RWPE1 (cell line): ENCODE data around the gene WWOX.

Experiments used
- CTCF ChIA-PET: fragments of 350-600 bp; sonication (Branson Sonifier 250); formaldehyde crosslinking; extraction: SDS; loops from one replicate; lab custom pipeline; 2021; lab: Yijun Ruan, JAX
- POLR2A ChIA-PET: fragments of 400-600 bp; formaldehyde crosslinking; extraction: SDS; loops from one replicate; lab custom pipeline; 2020; ENCODE audit warnings: antibody characterized with exemption; ENCODE audit not compliant: low non-redundant PET; lab: Yijun Ruan, JAX
- DNase-seq: peaks from one replicate; pipeline ENCODE4 v3.0.0; 2012; ENCODE audit warnings: low spot score
- H3K27ac ChIP-seq: fragments of 450-650 bp; 2 replicates; pipeline ENCODE4 v1.5.1; 2017
- TF ChIP-seq, protein P1 (sequence below): fragments of 450-650 bp; conservative IDR thresholded peaks from 2 replicates; pipeline ENCODE4 v1.5.1; 2017; ENCODE audit warnings: low read depth, mild to moderate bottlenecking

Gene WWOX

GRCh38 chr16:78485917-78486257 is 386.4 kb downstream of the WWOX start:
- ChIA-PET CTCF (interaction anchor here (0.9 kb wide), 1 partner anchor 812 kb away, joined by 4 read pairs; no protein-coding TSS in a partner anchor), POLR2A (interaction anchor here (0.5 kb wide), 1 partner anchor 15 kb away, joined by 3 read pairs; no protein-coding TSS in a partner anchor)
- TF ChIP-seq, protein P1, sequence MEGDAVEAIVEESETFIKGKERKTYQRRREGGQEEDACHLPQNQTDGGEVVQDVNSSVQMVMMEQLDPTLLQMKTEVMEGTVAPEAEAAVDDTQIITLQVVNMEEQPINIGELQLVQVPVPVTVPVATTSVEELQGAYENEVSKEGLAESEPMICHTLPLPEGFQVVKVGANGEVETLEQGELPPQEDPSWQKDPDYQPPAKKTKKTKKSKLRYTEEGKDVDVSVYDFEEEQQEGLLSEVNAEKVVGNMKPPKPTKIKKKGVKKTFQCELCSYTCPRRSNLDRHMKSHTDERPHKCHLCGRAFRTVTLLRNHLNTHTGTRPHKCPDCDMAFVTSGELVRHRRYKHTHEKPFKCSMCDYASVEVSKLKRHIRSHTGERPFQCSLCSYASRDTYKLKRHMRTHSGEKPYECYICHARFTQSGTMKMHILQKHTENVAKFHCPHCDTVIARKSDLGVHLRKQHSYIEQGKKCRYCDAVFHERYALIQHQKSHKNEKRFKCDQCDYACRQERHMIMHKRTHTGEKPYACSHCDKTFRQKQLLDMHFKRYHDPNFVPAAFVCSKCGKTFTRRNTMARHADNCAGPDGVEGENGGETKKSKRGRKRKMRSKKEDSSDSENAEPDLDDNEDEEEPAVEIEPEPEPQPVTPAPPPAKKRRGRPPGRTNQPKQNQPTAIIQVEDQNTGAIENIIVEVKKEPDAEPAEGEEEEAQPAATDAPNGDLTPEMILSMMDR: no peak
- H3K27ac ChIP-seq: no peak overlapping the region
- DNase-seq: no peak

- ChIA-PET POLR2A (no interaction called here), CTCF (interaction anchor here (0.6 kb wide), 1 partner anchor 433 kb away, joined by 4 read pairs; no protein-coding TSS in a partner anchor)
- TF ChIP-seq, protein P1: no peak
- DNase-seq: no peak
- H3K27ac ChIP-seq: no peak overlapping the region
Measured at GRCh38 chr16:78487471-78487870, 388.0 kb downstream of the WWOX start.

DNA sequence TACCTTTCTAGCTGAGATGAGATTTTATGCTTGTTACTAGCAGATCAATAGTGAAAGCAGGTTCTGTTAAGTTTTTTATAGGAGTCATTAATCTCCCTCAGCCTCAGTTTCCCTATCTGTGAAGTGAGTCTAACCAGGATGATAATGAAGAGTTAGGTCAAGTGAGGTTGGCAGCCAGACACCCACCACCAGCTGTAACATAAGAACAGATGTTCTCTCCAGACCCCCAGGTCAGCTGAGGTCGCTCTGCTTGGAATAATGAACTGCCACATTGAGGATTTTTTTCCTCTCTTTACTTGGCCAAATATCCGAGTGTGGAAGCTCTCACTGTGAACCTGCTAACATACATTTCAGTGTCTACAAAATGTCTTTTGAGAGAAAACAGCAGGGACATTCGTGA is 389.6 kb downstream of the WWOX start:
- DNase-seq: no peak
- ChIA-PET POLR2A (no interaction called here), CTCF (interaction anchor here (0.6 to 1.0 kb wide), 2 partner anchors 11 to 267 kb away, joined by 3 to 4 read pairs; no protein-coding TSS in a partner anchor)
- H3K27ac ChIP-seq: no peak overlapping the region
- TF ChIP-seq, protein P1: no peak

DNA sequence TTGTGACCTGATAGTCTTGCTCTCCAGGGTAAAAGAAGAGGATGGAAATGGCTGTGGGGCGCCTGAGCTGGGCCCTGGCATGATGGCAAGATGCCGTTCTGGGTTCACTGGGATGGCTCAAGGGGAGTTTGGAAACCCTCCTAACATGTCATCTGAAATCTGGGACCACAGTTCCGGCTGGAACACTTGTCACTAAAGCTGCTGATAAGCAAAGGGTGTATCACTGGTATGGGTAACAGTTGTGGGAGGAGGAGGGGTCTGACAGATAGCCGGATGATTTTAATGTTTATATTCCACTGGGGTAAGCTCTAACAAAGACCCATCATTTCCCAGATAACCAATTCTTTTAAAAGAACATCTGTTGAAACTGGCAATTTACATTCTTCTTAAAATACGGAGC is 390.2 kb downstream of the WWOX start:
- H3K27ac ChIP-seq: no peak overlapping the region
- TF ChIP-seq, protein P1: no peak
- ChIA-PET POLR2A (no interaction called here), CTCF (interaction anchor here (0.6 to 1.0 kb wide), 2 partner anchors 11 to 267 kb away, joined by 3 to 4 read pairs; no protein-coding TSS in a partner anchor)
- no peak for DNase-seq

DNA sequence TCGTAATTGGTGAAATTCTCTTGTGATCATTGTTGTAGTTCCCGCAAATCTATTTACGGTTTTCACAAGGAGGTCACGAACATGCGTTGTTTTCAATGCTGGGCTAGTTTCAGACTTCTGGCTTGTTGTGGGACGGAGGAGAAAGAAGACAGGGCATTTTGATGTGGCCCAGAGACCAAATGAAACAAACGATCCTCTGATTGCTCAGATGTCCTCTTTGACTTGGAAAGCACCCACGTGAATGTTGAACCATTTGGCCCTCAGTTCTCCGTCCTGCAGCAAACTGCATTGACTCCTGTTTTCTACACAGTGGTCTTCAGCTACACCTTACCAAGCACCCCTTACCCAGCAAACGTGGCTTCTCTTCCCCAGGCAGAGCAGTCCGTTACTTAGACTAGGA is 391.0 kb downstream of the WWOX start:
- POLR2A ChIA-PET: no interaction called here
- no peak for DNase-seq
- H3K27ac ChIP-seq: no peak overlapping the region
- CTCF ChIA-PET: interaction anchor here (0.7 kb wide), 1 partner anchor 22 kb away, joined by 3 read pairs; no protein-coding TSS in a partner anchor
- TF ChIP-seq, protein P1: no peak

DNA sequence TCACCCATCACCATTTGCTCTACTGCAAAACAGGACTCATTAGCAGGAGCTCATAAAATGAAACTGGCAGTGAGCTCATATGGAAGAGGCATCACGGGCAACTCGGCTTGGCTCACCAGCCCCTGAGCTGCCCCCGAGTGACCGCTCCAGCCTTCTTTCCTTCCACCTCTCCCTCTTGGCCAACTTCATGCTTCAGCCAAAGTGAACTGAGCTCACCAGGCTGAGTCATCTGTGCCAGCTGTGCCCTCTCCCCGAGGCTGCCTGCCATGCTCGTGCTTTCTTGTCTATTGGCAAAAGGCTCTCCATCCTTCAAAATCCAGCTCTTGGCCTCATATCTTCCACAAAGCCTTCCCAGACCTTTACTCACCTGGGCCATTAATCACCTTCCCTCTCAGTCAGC is 391.4 kb downstream of the WWOX start:
- no peak overlapping the region for H3K27ac ChIP-seq
- ChIA-PET CTCF (interaction anchor here (1.0 kb wide), 1 partner anchor 47 kb away, joined by 4 read pairs; no protein-coding TSS in a partner anchor), POLR2A (no interaction called here)
- DNase-seq: no peak
- TF ChIP-seq, protein P1: no peak
